H9 (cell line): Measurements from ENCODE around the gene FRMPD1. TPM values are rescaled to one million over a fixed set of nuclear protein-coding genes. Genes with fewer than 3 reads are reported as not detected.

ENCODE experiments used
- DNase-seq: peaks from one replicate; pipeline ENCODE4 v3.0.0-alpha.2; 2017
- H2AFZ ChIP-seq: one replicate; pipeline ENCODE4 v1.6.1; 2013; ENCODE audit warnings: mild to moderate bottlenecking, low read length, control low read depth, moderate library complexity
- H2AK5ac ChIP-seq: 2 replicates; pipeline ENCODE4 v1.6.1; 2013; ENCODE audit warnings: low read length, control low read depth, mixed read lengths; ENCODE audit not compliant: insufficient read length
- H2BK120ac ChIP-seq: one replicate; pipeline ENCODE4 v1.6.1; 2013; ENCODE audit warnings: low read depth, mild to moderate bottlenecking, low read length, control low read depth, inconsistent platforms; ENCODE audit not compliant: poor library complexity, severe bottlenecking
- H2BK12ac ChIP-seq: 2 replicates; pipeline ENCODE4 v1.6.1; 2013; ENCODE audit warnings: low read length, control low read depth, mixed read lengths, low read depth; ENCODE audit not compliant: insufficient read length
- H2BK15ac ChIP-seq: 2 replicates; pipeline ENCODE4 v1.6.1; 2013; ENCODE audit warnings: low read depth, low read length, control low read depth
- H2BK20ac ChIP-seq: one replicate; pipeline ENCODE4 v1.6.1; 2013; ENCODE audit warnings: low read depth, mild to moderate bottlenecking, low read length, control low read depth, inconsistent platforms; ENCODE audit not compliant: poor library complexity, severe bottlenecking
- H2BK5ac ChIP-seq: 2 replicates; pipeline ENCODE4 v1.6.1; 2013; ENCODE audit warnings: low read length, control low read depth, mixed read lengths; ENCODE audit not compliant: insufficient read length
- H3K14ac ChIP-seq: 2 replicates; pipeline ENCODE4 v1.6.1; 2013; ENCODE audit warnings: low read length, control low read depth; ENCODE audit not compliant: insufficient read depth
- H3K18ac ChIP-seq: 2 replicates; pipeline ENCODE4 v1.6.1; 2013; ENCODE audit warnings: low read depth, mild to moderate bottlenecking, mixed read lengths, low read length, control low read depth; ENCODE audit not compliant: insufficient read length
- H3K23ac ChIP-seq: 2 replicates; pipeline ENCODE4 v1.6.1; 2013; ENCODE audit warnings: low read length, control low read depth, mixed read lengths, low read depth; ENCODE audit not compliant: insufficient read length
- H3K23me2 ChIP-seq: 2 replicates; pipeline ENCODE4 v1.6.1; 2013; ENCODE audit warnings: low read depth, mild to moderate bottlenecking, mixed read lengths, low read length, control low read depth; ENCODE audit not compliant: insufficient read length, poor library complexity, severe bottlenecking
- H3K27ac ChIP-seq: 2 replicates; pipeline ENCODE4 v1.5.1; 2013; ENCODE audit warnings: low read length, control low read depth, mixed read lengths, low read depth; ENCODE audit not compliant: insufficient read length
- H3K27me3 ChIP-seq: 2 replicates; pipeline ENCODE4 v1.6.1; 2013; ENCODE audit warnings: low read length, control low read depth, inconsistent platforms; ENCODE audit not compliant: insufficient read depth
- H3K4ac ChIP-seq: 2 replicates; pipeline ENCODE4 v1.6.1; 2013; ENCODE audit warnings: low read depth, mild to moderate bottlenecking, control low read depth, inconsistent platforms, low read length, moderate library complexity
- H3K4me1 ChIP-seq: 2 replicates; pipeline ENCODE4 v1.6.1; 2013; ENCODE audit warnings: low read length, control low read depth, inconsistent platforms; ENCODE audit not compliant: insufficient read depth
- H3K4me2 ChIP-seq: 2 replicates; pipeline ENCODE4 v1.6.1; 2013; ENCODE audit warnings: low read length, control low read depth, mixed read lengths; ENCODE audit not compliant: insufficient read length, insufficient read depth
- H3K56ac ChIP-seq: 2 replicates; pipeline ENCODE4 v1.6.1; 2013; ENCODE audit warnings: low read depth, mild to moderate bottlenecking, mixed read lengths, low read length, control low read depth; ENCODE audit not compliant: insufficient read length
- H3K79me1 ChIP-seq: 2 replicates; pipeline ENCODE4 v1.6.1; 2013; ENCODE audit warnings: low read depth, mild to moderate bottlenecking, moderate library complexity, low read length, control low read depth, inconsistent platforms; ENCODE audit not compliant: insufficient read depth, poor library complexity, severe bottlenecking
- H3K79me2 ChIP-seq: 2 replicates; pipeline ENCODE4 v1.6.1; 2013; ENCODE audit warnings: low read length, control low read depth, inconsistent platforms; ENCODE audit not compliant: insufficient read depth
- H3K9ac ChIP-seq: 2 replicates; pipeline ENCODE4 v1.6.1; 2013; ENCODE audit warnings: low read length, control low read depth, mixed read lengths; ENCODE audit not compliant: insufficient read length; ENCODE audit errors: extremely low read depth
- H3K9me3 ChIP-seq: one replicate; pipeline ENCODE4 v1.6.1; 2013; ENCODE audit warnings: low read depth, low read length, inconsistent platforms; ENCODE audit not compliant: control insufficient read depth
- H3T11ph ChIP-seq: one replicate; pipeline ENCODE4 v1.6.1; 2013; ENCODE audit warnings: mild to moderate bottlenecking, low read length, control low read depth, inconsistent platforms
- H4K20me1 ChIP-seq: one replicate; pipeline ENCODE4 v1.6.1; 2013; ENCODE audit not compliant: control insufficient read depth, insufficient read length, insufficient read depth
- H4K5ac ChIP-seq: 2 replicates; pipeline ENCODE4 v1.6.1; 2013; ENCODE audit warnings: low read depth, mild to moderate bottlenecking, mixed read lengths, low read length, control low read depth; ENCODE audit not compliant: insufficient read length
- H4K8ac ChIP-seq: replicated peaks from 2 replicates; pipeline ENCODE4 v1.6.1; 2013; ENCODE audit warnings: low read length, control low read depth, mixed read lengths, low read depth; ENCODE audit not compliant: insufficient read length
- H4K91ac ChIP-seq: 2 replicates; pipeline ENCODE4 v1.6.1; 2013; ENCODE audit warnings: low read depth, mild to moderate bottlenecking, moderate library complexity, mixed read lengths, low read length, control low read depth; ENCODE audit not compliant: insufficient read length
- H3K27ac Mint-ChIP-seq, 3 experiments: 2 replicates in 2 of 3; 3 replicates in 1 of 3; pipeline ENCODE4 v1.8.0; 2020 to 2021; ENCODE audit warnings: mixed read lengths in 3 of 3, mild to moderate bottlenecking in 1 of 3, moderate library complexity in 1 of 3
- H3K27me3 Mint-ChIP-seq: 2 replicates; pipeline ENCODE4 v1.8.0; 2021; ENCODE audit warnings: low read depth, mild to moderate bottlenecking, moderate library complexity, mixed read lengths
- H3K36me3 Mint-ChIP-seq, 3 experiments: 2 replicates in 2 of 3; 3 replicates in 1 of 3; pipeline ENCODE4 v1.8.0; 2020 to 2021; ENCODE audit warnings: low read depth in 3 of 3, mixed read lengths in 3 of 3; ENCODE audit not compliant: insufficient read depth in 1 of 3
- H3K4me1 Mint-ChIP-seq, 2 experiments: 2 replicates each; pipeline ENCODE4 v1.8.0; 2020; ENCODE audit warnings: mixed read lengths in 2 of 2
- H3K4me3 Mint-ChIP-seq, 2 experiments: 2 replicates in 1 of 2; 3 replicates in 1 of 2; pipeline ENCODE4 v1.8.0; 2020 to 2021; ENCODE audit warnings: mild to moderate bottlenecking in 2 of 2, mixed read lengths in 2 of 2, moderate library complexity in 1 of 2
- H3K9me3 Mint-ChIP-seq, 2 experiments: 2 replicates in 1 of 2; 3 replicates in 1 of 2; pipeline ENCODE4 v1.8.0; 2020; ENCODE audit warnings: mild to moderate bottlenecking in 2 of 2, mixed read lengths in 2 of 2, moderate library complexity in 1 of 2
- WGBS: extraction: QIAGEN DNeasy Blood & Tissue Kit; methylation state at CpG from one replicate; pipeline ENCODE4 v1.1.7; 2013; ENCODE audit warnings: missing lambda C conversion rate, low lambda C conversion rate, mixed read lengths; ENCODE audit not compliant: insufficient read length; ENCODE audit errors: extremely low coverage; 5-methylcytosine and 5-hydroxymethylcytosine counted together
- total RNA-seq: library from RNA; stranded (reverse); gene quantifications from 2 replicates; pipeline ENCODE4 v1.2.1, GENCODE V29; 2021
- TF ChIP-seq, protein P1 (sequence below): fragments of 200-600 bp; sonication (generic); conservative IDR thresholded peaks from 3 replicates; pipeline ENCODE4 v1.8.0; 2021; ENCODE audit warnings: antibody characterized with exemption, mild to moderate bottlenecking

Gene FRMPD1
- total RNA-seq, 1 experiment from 2014 or later = 0.04 TPM

GRCh38 chr9:37678789-37679273 lies 28.1 kb downstream of the FRMPD1 start:
- H3T11ph ChIP-seq = no peak overlapping the region
- H3K4me2 ChIP-seq = no peak overlapping the region
- Mint-ChIP-seq H3K27ac (no peak overlapping the region), H3K27me3 (peaks cover 31% of the 10 kb centered on the region), H3K36me3 (0 out of 7 replicates have a peak, but pooled peaks cover 0 to 6% (median 0%) of the 10 kb centered on the region in 3 experiments), H3K4me3 (no peak overlapping the region), H3K9me3 (peaks cover 5% of the 10 kb centered on the region in 2 experiments; a peak in 2 of 5 replicates), H3K4me1 (peaks cover 0 to 12% of the 10 kb centered on the region in 2 experiments; a peak in 2 of 4 replicates)
- H3K4me1 ChIP-seq = no peaks in the 10 kb centered on the region
- no peak overlapping the region for H3K27ac ChIP-seq
- no peaks in the 10 kb centered on the region for H3K9me3 ChIP-seq
- H3K56ac ChIP-seq = no peak overlapping the region
- TF ChIP-seq, protein P1, sequence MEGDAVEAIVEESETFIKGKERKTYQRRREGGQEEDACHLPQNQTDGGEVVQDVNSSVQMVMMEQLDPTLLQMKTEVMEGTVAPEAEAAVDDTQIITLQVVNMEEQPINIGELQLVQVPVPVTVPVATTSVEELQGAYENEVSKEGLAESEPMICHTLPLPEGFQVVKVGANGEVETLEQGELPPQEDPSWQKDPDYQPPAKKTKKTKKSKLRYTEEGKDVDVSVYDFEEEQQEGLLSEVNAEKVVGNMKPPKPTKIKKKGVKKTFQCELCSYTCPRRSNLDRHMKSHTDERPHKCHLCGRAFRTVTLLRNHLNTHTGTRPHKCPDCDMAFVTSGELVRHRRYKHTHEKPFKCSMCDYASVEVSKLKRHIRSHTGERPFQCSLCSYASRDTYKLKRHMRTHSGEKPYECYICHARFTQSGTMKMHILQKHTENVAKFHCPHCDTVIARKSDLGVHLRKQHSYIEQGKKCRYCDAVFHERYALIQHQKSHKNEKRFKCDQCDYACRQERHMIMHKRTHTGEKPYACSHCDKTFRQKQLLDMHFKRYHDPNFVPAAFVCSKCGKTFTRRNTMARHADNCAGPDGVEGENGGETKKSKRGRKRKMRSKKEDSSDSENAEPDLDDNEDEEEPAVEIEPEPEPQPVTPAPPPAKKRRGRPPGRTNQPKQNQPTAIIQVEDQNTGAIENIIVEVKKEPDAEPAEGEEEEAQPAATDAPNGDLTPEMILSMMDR = no peak
- H3K18ac ChIP-seq = no peak overlapping the region
- no peak overlapping the region for H3K9ac ChIP-seq
- no peak overlapping the region for H3K23ac ChIP-seq
- H3K79me1 ChIP-seq = no peaks in the 10 kb centered on the region
- no peak overlapping the region for H2BK12ac ChIP-seq
- no peak overlapping the region for H3K14ac ChIP-seq
- no peak overlapping the region for H2BK20ac ChIP-seq
- H2BK5ac ChIP-seq = no peak overlapping the region
- H4K91ac ChIP-seq = no peak overlapping the region
- no CpG with 5 or more reads among the region's 1 CpG for WGBS
- H2AFZ ChIP-seq = no peak overlapping the region
- H3K4ac ChIP-seq = no peak overlapping the region
- H3K27me3 ChIP-seq = no peaks in the 10 kb centered on the region
- H4K5ac ChIP-seq = no peak overlapping the region
- no peak overlapping the region for H2BK120ac ChIP-seq
- H4K20me1 ChIP-seq = no peaks in the 10 kb centered on the region
- H3K79me2 ChIP-seq = no peaks in the 10 kb centered on the region
- H2AK5ac ChIP-seq = no peak overlapping the region
- no peak overlapping the region for H2BK15ac ChIP-seq
- no peak overlapping the region for H4K8ac ChIP-seq
- DNase-seq = no peak
- no peaks in the 10 kb centered on the region for H3K23me2 ChIP-seq
